T-helper 1 cell treated with Interleukin-12 subunit alpha and Interleukin-12 subunit beta and Interleukin-4 antibody, amounts not matched to agents 30 μg/mL and 1 μg/mL, for 36 hours (primary cell): ENCODE measurements around the gene ALDH3A1.

Experiments
- H3K27ac Mint-ChIP-seq: one replicate; pipeline ENCODE4 v1.8.0; 2021; ENCODE audit warnings: mild to moderate bottlenecking, mixed read lengths
- H3K27me3 Mint-ChIP-seq: one replicate; pipeline ENCODE4 v1.8.0; 2021; ENCODE audit warnings: low read depth, mixed read lengths
- H3K36me3 Mint-ChIP-seq: one replicate; pipeline ENCODE4 v1.8.0; 2021; ENCODE audit warnings: low read depth, mixed read lengths
- H3K4me1 Mint-ChIP-seq: one replicate; pipeline ENCODE4 v1.8.0; 2021; ENCODE audit warnings: low read depth, mixed read lengths
- H3K4me3 Mint-ChIP-seq: one replicate; pipeline ENCODE4 v1.8.0; 2021; ENCODE audit warnings: mild to moderate bottlenecking, moderate library complexity, mixed read lengths
- H3K9me3 Mint-ChIP-seq: one replicate; pipeline ENCODE4 v1.8.0; 2021; ENCODE audit warnings: mixed read lengths

The ALDH3A1 gene

GRCh38 chr17:19747829-19748806, at the start of gene ALDH3A1:
TSS of gene ALDH3A1 (minus strand) at chr17:19748298. CDS start at chr17:19745129, 3,169 bp downstream.
- Mint-ChIP-seq H3K27ac (no peak within 1 kb of the TSS), H3K4me1 (no peaks in the 10 kb centered on the region), H3K36me3 (no peaks in the 10 kb centered on the region), H3K4me3 (no peak within 1 kb of the TSS), H3K27me3 (no peaks in the 10 kb centered on the region), H3K9me3 (no peaks in the 10 kb centered on the region)

GRCh38 chr17:19796457-19796856, 48.4 kb upstream of the ALDH3A1 start:
- Mint-ChIP-seq H3K27ac (no peak overlapping the region), H3K36me3 (peaks cover 64% of the 10 kb centered on the region), H3K4me3 (no peak overlapping the region), H3K9me3 (peaks cover 22% of the 10 kb centered on the region), H3K4me1 (peaks cover 5% of the 10 kb centered on the region), H3K27me3 (no peaks in the 10 kb centered on the region)

DNA sequence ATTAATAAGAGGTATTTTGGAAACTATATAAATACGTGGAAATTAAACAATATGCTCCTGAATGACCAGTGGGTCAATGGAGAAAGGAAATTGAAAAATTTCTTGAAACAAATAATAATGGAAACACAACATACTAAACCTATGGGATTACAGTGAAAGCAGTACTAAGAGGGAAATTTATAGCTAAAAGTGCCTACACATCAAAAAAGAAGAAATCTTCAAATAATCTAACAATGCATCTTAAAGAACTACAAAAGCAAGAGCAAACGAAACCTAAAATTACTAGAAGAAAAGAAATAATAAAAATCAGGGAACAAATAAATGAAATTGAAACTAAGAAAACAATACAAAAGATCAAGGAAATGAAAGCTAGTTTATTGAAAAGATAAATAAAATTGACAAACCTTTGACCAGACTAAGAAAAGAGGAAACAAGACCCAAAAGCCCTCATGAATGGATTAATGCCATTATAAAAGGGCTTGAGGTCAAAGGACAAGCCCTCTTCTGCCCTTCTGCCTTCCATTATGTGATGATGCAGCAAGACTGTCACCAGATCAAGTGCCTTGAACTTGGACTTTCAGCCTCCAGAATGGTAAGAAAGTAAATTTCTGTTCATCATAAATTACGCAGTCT, 43.9 kb upstream of the ALDH3A1 start:
- no peak overlapping the region for H3K27ac Mint-ChIP-seq
- no peaks in the 10 kb centered on the region for H3K4me1 Mint-ChIP-seq
- no peaks in the 10 kb centered on the region for H3K27me3 Mint-ChIP-seq
- peaks cover 59% of the 10 kb centered on the region for H3K36me3 Mint-ChIP-seq
- H3K9me3 Mint-ChIP-seq: peaks cover 22% of the 10 kb centered on the region
- H3K4me3 Mint-ChIP-seq: no peak overlapping the region

DNA sequence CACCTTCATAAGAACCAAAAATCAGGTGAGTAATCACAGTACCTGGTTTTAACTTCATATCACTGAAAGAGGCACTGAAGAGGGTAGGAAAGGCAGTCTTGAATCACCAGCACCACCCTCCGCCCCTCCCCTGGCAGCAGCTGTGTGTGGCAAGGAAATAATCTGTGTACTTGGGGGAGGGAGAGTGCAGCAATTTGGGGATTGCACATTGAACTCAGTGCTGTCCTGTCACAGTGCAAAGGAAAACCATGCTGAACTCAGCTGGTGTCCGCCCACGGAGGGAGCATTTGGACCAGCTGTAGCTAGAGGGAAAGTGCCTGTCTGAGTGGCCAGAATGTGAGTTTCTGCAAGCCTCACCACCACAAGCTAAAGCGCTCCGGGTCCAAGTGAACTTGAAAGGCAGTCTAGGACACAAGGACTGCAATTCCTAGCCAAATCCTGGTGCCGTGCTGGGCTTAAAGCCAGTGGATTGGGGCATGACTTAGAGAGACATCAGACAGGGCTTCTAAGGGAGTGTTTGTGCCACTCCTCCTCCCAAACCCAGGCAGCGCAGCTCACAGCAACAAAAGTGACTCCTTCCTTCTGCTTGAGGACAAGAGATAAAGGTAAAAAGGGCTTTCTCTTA, 39.7 kb upstream of the ALDH3A1 start:
- Mint-ChIP-seq H3K27ac (no peak overlapping the region), H3K4me1 (no peaks in the 10 kb centered on the region), H3K36me3 (peaks cover 24% of the 10 kb centered on the region)

DNA sequence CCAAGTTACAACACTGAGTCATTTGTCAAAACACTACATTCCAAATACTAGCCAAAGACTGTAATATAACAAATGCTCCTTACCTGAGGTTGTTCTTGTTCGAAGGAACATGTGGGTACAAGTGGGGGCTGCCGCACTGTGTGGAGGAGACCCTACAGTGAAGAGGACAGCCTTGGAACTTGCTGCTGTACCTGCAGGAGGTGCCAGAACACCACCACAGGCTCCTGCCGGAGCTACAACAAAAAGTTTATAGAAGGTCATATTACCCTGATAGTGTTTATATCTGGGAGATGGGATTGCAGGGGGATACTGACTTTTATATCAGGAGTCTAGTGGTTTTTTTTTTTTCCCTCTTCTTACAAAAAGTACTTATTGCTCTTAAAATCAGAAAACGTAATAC, 37.8 kb upstream of the ALDH3A1 start:
- no peaks in the 10 kb centered on the region for H3K9me3 Mint-ChIP-seq
- no peaks in the 10 kb centered on the region for H3K27me3 Mint-ChIP-seq
- no peak overlapping the region for H3K27ac Mint-ChIP-seq
- H3K4me3 Mint-ChIP-seq: no peak overlapping the region
- H3K4me1 Mint-ChIP-seq: no peaks in the 10 kb centered on the region
- peaks cover 22% of the 10 kb centered on the region for H3K36me3 Mint-ChIP-seq

More for the DNA sequence above, 39.7 kb upstream of the ALDH3A1 start:
- Mint-ChIP-seq H3K27me3 (no peaks in the 10 kb centered on the region), H3K4me3 (no peak overlapping the region), H3K9me3 (peaks cover 1% of the 10 kb centered on the region)

- H3K9me3 Mint-ChIP-seq: no peaks in the 10 kb centered on the region
- peaks cover 14% of the 10 kb centered on the region for H3K36me3 Mint-ChIP-seq
- no peak overlapping the region for H3K4me3 Mint-ChIP-seq
- H3K27ac Mint-ChIP-seq: no peak overlapping the region
- no peaks in the 10 kb centered on the region for H3K4me1 Mint-ChIP-seq
- H3K27me3 Mint-ChIP-seq: no peaks in the 10 kb centered on the region
Observed at GRCh38 chr17:19781488-19782458, 33.7 kb upstream of the ALDH3A1 start.

DNA sequence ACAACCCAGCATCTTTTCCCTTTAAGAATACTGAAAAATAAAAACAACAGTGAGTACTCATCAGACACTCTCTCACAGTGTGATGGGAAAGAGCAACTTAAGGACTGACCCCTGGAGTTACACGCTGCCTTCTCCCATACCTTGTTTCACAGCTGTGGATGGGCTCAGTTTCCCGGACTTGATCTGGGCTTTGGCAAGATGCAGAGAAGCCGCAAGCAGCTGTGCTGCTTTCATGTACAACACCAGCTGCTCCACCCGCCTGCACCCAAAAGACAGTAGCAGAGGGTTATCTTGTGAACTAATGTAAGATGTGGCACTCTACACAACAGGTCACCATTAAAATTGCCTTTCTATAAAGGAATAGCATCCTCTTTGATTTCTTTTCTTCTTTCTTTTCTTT, 32.7 kb upstream of the ALDH3A1 start:
- H3K36me3 Mint-ChIP-seq: peaks cover 20% of the 10 kb centered on the region
- H3K9me3 Mint-ChIP-seq: no peaks in the 10 kb centered on the region
- no peaks in the 10 kb centered on the region for H3K27me3 Mint-ChIP-seq
- no peak overlapping the region for H3K4me3 Mint-ChIP-seq
- H3K27ac Mint-ChIP-seq: no peak overlapping the region
- H3K4me1 Mint-ChIP-seq: no peaks in the 10 kb centered on the region

DNA sequence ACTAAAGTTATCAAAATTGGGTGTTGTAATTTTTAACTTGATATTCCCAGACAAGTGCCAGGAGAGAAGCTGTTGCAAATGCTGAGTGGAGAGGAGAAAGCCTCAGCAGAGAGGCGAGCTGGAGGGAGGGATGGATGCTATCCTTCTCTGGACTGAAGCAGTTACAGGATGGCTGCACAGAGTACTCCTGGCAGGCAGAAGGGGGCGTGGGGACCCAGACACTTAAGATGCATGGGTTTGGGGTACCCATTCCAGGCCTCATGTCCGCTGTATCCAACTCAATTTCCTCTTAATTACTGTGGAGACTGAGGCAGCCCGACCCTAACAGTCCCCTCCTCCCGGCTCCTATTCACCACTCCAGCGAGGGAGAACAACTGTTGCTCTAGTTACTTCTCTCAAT, 25.4 kb upstream of the ALDH3A1 start:
- Mint-ChIP-seq H3K27ac (no peak overlapping the region), H3K4me3 (no peak overlapping the region), H3K36me3 (peaks cover 16% of the 10 kb centered on the region), H3K9me3 (no peaks in the 10 kb centered on the region), H3K27me3 (no peaks in the 10 kb centered on the region), H3K4me1 (peaks cover 26% of the 10 kb centered on the region)

GRCh38 chr17:19771971-19772630, 24.0 kb upstream of the ALDH3A1 start:
- peaks cover 33% of the 10 kb centered on the region for H3K4me1 Mint-ChIP-seq
- no peak overlapping the region for H3K4me3 Mint-ChIP-seq
- H3K36me3 Mint-ChIP-seq: peaks cover 13% of the 10 kb centered on the region
- H3K27me3 Mint-ChIP-seq: no peaks in the 10 kb centered on the region
- H3K27ac Mint-ChIP-seq: no peak overlapping the region
- H3K9me3 Mint-ChIP-seq: no peaks in the 10 kb centered on the region

DNA sequence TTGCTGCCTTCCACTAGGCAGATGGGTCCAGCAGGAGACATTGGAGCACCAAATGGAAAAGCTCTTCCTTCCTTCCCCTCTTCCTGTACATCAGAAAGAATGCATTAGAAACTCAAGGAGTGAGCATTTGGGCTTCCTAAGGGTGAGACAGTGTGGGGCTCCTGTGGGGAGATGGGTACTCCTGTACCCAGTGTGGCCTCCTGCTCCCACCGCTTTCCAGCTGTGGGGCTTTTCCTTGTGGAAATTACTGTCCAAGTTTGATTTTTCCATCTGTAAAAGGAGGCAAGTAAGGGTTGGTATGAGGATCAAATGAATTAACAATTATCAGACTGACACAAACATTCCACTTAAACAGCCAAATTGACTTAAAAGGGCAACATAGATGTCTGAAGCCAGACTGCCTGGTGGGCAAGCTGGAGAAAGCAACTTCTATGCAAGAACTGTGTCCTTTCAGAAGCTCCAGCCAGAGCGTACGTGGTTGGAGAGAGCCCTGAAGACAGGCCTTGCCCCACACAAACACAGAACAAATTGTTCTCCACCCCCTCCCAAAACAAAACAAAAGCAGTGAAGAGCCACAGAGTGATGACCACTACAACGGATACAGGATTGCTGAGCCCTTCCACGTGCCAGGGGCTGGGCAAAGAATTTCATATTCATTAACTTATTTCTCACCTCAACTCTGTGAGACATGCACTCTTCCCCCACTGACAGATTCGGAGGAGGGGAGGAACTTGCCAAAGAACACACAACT, 23.1 kb upstream of the ALDH3A1 start:
- H3K36me3 Mint-ChIP-seq: peaks cover 7% of the 10 kb centered on the region
- no peaks in the 10 kb centered on the region for H3K27me3 Mint-ChIP-seq
- H3K4me3 Mint-ChIP-seq: peak overlapping the region; percentile 24
- peaks cover 38% of the 10 kb centered on the region for H3K4me1 Mint-ChIP-seq
- peak overlapping the region; percentile 2 for H3K27ac Mint-ChIP-seq
- no peaks in the 10 kb centered on the region for H3K9me3 Mint-ChIP-seq

- Mint-ChIP-seq H3K36me3 (peaks cover 5% of the 10 kb centered on the region), H3K4me1 (peaks cover 38% of the 10 kb centered on the region), H3K27me3 (no peaks in the 10 kb centered on the region), H3K4me3 (no peak overlapping the region), H3K9me3 (no peaks in the 10 kb centered on the region), H3K27ac (no peak overlapping the region)
Observed at GRCh38 chr17:19769946-19770652, 22.0 kb upstream of the ALDH3A1 start.

DNA sequence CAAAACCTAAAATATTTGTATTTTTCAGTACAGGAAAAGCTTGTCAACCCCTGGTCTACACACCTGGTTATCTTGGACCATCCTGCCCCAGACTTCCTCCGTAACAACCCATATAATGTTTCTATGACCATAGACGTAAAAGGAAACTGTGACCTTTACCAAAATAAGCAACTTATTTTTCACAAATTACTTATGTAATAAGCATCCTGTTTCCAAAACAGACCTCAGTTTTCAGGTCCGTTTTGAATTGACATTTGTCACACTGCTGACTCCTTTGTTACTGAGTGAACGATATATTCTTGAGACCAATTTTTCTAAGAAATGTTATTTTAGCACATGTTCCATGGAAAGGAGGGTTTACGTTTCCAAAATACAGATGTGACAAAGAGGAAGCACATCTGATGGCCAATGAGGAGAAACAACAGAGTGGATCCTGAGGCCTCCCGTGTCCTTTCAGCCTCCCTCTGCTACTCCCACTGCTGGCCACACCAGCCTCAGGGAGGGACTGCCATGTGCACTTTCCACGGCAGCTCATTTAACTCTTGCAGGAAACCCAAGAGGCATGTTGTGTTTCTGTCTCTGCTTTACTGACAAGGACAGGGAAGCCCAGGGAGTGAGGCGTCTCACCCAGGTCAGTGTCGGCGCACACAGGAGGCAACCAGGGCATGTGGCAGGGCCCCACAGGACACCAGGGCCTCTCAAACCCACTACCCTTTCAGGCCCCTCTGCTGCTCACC, 20.1 kb upstream of the ALDH3A1 start:
- Mint-ChIP-seq H3K27me3 (no peaks in the 10 kb centered on the region), H3K9me3 (no peaks in the 10 kb centered on the region), H3K4me3 (no peak overlapping the region), H3K36me3 (peaks cover 5% of the 10 kb centered on the region), H3K4me1 (peaks cover 36% of the 10 kb centered on the region), H3K27ac (peak overlapping the region; percentile 3)
